DMS 273 treated with DMSO at 0.1 percent for 48 hours (cell line): Measurements from ENCODE around the gene CLASP1.
"Not testable (repeated sequence)": the region's sequence is repeated elsewhere in the genome, so short reads cannot be mapped to it uniquely, and the experiment has no call there.

Experiments
- DNase-seq: peaks from one replicate; lab custom pipeline; 2025; lab: John Stamatoyannopoulos, UW

Gene CLASP1

DNA sequence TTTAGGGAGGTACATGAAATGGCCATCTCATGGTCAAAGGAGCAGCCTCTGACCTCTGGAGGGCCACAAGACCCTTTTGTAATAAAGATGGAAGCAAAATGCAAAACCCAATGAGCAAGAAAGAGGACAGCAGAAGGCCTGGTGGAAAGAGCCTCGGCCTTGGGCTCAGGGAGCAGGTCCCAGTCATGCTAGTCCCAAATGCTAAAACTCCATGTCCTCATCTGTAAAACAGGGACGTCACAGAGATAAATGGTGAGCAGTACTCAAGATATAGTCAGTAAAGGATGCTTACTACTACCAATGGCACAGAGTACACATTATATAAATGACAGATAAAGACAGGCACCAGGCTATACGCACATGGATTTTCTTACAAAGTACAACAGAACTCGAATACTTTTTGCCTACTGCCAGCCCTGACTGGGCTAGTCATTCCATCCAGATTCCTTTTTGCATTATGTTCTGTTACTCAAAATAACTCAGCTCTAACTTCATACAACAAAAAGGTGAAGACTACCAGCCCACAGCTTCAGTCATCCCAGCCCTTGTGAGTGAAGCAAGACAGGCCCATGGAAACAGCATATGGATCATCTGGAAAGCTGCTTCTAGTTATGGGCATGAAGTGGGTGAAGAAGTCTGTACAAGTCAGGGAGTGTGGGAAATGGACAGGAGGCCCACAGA is 299.4 kb downstream of the CLASP1 start:
- no peak for DNase-seq

DNA sequence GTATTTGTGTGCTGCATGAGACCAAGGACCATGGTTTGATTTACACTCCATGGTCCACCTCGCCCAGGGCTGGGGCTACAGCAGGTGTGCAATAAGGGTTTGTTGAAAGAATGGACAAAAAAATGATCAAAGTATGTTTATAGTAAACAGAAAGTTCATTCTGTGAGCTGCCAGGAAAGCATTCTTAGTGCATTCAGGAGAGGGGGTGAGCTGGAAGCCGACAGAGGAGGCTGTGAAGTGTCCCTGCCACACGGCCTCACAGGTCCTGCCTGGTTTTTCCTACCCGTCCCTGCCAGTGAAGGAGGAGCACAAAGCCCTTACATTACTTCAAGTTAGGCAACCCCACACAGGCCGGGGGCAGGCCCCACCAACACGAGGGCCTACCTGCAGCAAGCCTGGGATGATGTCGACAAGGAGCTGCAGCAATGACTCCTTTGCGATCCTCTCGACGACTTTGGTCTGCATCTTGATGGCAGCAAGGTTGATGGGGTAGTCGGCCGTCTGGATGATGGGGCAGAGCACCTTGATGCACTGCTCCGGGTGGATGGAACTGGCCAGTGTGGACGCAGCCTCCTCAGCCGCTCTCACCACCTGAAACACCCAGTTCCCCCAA is 301.0 kb downstream of the CLASP1 start:
- DNase-seq, result no peak

DNA sequence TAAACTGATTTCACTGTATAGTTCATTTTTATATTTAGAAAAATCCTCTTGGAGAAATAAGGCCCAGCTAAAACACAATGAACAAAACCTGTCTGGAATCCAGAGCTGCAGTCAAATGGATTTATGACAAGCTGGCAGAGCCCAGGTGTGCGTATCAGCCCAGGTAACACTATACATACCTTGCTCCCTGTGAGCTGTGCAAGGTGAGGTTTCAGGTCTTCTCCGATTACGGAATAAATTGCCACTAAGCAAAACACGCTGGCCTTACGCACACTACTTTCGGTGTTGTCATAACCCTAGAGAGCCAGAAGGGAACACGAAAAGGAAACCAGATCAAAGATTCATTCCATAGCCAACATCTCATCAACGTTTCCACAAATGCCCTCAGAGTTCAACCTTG is 302.4 kb downstream of the CLASP1 start:
- no peak for DNase-seq

DNA sequence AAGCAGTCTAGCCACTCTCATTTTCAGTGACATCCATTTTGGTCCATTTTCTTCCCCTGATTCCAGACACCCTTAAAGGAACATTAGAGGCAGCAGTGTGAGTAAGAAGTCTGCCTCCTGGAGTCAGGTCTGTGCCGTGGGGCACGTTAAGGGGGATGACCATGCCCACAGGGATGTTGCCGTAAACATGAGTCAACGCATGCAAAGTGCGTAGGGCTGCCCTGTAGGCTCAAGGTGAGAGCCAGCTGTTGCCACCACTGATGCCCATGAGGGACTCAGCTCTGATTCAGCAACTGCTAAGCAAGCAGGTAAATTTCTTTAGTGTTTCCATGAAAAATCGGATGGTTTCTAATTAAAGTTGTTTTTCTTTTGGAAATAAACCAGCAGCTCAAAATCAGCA is 302.9 kb downstream of the CLASP1 start:
- DNase-seq, result no peak

DNA sequence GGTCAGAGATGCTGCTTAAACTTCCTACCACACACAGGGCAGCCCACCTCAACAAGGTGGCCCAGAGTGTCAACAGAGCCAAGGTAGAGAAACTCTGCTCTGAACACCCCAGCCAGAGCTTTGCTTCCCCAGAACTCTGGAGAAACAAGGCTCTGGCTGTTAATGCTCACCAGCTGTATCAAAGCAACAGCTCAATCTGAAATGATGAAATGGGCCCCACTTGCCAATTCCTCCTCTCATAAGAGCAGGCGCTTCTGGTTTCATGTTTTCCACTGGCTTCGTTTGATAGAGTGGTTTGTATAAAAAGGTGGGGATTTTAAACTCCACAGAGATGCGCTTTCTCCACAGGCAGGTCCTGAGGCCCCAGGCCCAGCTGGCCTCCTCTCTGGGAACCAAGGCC is 303.4 kb downstream of the CLASP1 start:
- DNase-seq, result no peak

DNA sequence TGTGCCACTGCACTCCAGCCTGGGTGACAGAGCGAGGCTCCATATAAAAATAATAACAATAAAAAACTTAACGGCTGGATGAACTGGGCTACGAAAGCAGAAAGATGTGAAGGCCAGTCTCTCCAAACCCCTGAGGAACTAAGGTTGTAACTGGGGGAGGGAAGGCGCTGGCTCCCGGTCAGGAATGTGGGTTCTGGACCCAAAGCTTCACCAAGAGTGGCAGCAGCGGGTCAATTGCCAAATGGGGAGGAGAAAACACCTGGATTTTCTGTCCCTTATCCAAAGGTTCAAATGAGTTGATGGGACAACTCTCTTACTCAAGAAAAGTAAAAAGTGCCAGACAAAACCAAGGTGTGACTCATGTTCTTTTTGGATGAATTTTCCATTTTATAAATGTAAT is 304.2 kb downstream of the CLASP1 start:
- DNase-seq, result no peak

DNA sequence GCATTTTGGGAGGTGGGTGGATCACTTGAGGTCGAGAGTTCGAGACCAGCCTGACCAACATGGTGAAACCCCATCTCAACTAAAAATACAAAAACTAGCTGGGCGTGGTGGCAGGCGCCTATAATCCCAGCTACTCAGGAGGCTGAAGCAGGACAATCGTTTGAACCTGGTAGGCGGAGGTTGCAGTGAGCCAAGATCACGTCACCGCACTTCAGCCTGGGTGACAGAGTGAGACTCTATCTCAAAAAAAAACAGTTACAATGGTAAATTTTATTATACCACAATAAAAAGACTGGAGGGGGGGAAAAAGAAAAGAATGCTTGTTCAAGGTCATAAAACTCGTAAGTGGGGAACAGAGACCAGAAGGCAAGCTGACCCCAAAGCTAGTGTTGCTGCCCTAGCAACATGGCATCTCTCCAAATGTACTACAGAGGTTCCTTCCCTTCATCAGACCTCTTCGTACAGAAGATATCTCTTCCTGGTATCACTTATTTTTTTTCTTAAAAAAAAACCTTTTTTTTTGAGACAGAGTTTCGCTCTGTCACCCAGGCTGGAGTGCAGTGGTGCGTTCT is 305.3 kb downstream of the CLASP1 start:
- DNase-seq, result not testable (repeated sequence)

DNA sequence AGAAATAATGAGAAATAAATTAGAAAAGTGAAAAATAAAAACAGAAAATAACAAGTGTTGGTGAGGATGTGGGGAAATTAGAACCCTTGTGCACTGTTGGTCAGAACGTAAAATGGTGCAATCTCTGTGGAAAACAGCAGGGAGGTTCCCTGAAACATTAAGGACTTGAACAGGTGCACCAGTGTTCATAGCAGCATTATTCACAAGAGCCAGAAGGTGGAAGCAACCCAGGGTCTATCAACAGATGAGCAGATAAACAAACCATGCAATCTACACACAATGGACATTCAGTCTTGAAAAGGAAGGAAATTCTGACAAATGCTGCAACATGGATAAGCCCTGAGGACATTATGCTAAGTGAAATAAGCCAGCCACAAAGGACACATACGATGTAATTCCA is 306.1 kb downstream of the CLASP1 start:
- no peak for DNase-seq

DNA sequence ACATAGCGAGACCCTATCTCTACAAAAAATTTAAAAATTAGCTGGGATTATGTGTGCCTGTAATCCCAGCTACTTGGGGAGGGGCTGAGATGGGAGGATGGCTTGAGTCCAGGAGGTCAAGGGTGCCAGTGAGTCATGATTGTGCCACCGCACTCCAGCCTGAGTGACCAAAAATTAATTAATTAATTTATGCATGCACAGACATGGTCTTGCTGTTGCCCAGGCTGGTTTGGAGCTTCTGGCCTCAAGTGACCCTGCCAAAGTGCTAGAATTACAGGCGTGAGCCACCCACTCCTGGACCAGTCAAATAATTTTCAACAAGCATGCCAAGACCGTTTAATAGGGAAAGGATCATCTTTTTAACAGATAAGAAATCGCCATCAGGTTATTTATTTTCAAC is 306.5 kb downstream of the CLASP1 start:
- no peak for DNase-seq

DNA sequence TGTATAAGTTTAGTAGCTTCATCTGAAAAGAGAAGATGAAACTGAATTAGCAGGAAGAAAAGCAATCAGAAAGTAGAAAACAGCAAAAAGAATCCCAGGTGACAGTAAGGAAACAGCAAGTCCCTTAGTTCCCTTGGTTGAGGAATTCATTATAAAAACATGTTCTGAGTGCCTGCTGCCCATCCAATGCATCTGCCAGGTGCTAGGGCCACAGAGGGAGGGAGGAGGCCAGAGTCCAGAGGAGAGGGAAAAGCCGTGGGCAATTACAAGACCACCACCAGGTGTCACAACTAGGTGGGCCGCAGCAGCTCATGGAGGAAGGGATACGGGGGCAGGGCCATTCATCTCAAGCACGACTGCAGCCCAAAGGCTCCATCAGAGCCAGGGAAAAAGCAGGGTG is 308.3 kb downstream of the CLASP1 start:
- no peak for DNase-seq

DNA sequence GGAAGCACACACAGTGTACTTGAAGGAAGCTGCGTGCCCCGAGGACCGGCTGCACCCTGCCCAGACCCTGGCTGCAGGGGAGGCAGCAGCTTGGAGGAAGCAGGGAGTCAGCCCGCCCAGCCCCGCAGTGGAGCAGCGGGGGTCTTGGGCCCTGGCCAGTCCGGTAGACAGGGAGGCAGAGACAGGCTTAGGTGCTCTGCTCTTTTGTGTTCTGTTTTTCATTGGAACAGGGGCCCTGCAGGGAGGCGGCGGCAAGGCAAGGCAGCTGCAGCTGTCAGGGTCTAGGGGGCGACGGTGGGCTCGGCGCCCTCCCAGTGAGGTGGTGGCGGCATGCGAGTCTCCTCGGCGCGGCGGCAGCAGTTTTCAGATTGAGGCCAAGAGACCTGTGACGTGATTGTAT is 311.0 kb downstream of the CLASP1 start:
- DNase-seq, result no peak

DNA sequence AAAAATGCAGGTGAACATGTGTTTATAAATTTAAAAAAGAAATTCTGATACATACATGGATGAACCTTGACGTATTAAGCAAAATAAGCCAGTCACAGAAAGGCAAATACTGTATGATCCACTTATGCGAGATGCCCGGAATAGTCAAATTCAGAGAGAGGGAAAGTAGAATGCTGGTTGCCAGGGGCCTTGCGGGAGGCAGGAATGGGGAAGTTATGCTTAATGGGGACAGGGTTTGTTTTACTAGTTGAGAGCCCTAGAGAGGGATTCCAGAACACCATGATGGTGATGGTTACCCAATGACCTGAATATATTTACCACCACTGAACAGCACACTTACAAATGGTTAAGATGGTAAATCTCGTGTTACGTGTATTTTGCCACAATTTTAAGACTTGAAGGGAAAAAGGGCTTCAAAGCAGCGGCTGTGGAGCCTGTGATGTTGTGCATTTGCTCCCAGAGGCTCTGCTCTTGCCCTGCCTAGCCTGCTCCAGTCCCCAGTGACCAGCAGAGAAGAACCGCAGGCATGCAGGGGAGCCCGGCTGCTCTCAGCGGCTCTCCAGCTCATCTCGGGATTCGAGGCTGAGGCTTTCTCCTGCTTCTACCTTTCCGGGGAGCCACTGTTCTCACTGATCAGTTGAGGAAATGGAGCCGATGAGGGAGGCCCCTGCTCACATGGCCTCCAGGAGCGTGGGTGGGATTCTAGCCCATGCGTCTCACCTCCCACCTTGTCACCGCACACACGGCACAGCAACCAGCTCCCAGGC is 312.6 kb downstream of the CLASP1 start:
- no peak for DNase-seq

DNA sequence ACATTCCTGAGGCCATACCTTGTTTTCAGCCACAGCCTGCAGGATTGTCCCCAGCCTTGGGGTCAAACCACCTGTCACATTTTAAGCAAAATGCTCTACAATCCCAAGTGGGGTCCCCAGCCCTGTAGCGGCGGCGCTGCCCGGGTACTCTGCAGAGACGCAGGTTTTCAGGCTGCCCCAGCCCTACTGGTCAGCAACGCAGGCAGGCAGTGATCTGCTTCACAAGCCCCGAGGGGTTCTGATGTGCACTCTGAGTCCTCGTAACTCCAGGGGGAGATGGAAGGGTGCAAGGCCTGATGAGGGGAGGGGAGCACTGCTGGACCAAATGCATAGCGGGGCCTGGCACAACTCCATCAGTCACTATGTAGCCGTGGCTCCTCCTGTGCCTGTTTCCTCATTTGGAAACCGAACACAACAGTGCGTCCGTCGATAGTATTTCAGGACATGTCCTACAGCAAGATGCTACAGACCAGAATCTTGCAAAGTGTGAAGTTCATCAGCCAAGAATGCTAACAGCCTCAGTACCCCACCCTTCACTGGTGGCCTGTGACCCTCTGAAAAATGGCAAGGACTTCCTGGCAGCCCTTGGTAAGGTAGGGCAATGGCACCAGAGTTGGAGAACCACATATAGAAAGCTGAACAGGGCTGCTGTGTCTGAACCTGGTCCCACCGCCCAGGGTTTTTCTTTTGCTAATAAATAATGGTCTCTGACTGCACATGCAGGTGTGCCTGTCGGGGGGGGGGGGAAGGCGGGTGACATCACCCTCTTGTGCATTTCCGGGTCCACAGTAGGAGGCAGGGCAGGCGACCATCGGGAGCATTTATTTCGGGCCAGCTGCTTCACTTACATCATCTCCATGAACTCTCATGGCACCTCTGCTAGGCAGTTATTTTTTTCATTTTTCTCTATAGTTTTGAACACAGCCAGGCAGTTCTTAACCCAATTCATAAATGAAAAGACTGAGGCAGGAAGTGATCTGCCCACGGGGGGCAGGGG is 313.7 kb downstream of the CLASP1 start:
- DNase-seq, result no peak

DNA sequence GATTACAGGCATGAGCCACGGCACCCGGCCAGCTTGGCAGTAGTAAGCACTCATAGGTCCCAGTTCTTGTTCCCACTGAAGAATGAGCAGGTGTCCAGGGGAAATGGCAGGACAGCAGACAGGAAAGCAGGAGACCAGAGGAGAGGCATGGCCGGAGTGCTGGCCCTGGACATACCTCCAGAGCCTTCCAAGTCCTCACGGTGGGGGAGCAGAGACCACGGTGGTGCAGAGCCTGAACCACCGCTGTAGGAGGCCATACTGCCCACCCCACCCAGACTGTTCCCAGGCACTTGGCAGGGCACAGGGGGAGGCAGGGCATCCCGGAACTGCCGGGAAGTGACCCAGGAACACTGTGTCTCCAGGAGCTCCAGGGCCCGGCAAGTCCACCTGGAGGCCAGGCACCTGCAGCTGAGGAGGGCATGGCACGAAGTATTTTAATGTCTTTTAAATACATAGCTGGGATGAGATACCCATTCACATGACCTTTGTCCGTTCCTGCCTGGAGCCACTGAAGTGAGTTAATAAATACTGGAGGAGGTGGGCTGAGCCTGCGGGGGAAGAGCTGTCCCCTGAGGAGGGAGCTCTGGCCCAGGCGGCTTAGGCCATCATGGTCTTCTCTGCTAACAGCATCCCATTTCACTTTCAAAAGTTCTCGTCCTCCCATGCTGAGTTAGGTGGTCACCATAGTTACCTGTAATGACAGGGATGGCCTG is 314.5 kb downstream of the CLASP1 start:
- DNase-seq, result no peak

DNA sequence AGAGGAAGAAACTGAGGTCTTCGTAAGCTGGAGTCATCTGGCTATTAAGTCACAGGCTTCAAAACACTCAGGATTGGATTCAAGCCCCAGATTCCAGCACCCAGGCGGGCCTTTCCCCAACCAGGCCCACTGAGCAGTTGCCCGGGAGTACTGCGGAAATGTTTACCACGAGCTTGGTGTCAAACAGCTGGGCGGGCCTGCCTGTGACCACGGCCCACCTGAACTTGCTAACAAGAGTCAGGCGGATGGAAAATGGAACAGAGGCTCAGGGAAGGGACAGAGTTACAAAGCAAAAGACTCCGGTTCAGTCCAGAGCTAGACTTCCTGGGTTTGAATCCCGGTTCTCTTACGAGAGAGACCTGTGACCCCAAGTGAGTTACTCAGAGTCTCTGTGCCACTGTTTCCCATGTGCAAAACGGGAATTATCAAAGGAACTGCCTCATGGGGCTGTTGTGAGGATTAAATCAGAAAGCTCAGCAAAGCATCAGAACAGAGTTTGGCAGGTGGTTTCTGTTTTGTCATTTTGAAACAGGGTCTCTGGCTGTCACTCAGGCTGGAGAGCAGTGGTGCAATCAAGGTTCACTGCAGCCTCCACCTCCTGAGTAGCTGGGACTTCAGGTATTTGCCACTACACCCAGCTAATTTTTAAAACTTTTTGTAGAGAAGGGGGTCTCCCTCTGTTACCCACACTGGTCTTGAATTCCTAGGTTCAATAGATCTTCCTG is 315.3 kb downstream of the CLASP1 start:
- DNase-seq, result no peak

DNA sequence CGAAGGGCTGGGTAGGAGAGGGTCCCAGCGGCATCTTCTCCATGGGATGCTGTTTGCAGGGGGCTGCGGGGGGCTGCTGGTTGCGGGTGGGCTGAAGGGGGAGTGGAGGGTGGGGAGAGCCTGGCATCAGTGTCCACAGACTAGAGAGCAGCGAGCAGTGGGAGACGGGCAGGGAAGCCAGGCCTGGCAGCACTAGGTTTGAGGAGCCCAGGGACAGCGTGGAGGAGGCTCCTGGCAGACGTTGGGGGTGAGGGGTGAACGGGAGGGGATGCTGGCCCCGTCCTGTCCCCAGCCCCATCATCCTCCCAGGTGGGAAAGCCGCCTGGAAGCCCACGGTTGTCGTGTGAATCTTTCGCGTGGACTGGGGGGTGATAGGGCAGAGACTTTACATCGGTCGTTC is 316.0 kb downstream of the CLASP1 start:
- DNase-seq, result no peak

DNA sequence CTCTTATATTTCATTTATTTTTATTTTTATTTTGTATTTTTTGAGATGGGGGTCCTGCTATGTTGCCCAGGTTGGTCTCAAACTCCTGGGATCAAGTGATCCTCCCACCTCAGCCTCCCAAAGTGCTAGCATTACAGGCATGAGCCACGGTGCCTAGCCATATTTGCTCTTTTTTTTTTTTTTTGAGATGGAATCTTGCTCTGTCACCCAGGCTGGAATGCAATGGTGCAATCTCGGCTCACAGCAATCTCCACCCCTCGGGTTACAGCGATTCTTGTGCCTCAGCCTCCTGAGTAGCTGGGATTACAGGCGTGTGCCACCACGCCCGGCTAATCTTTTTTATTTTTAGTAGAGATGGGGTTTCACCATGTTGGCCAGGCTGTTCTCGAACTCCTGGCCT is 317.9 kb downstream of the CLASP1 start:
- not testable (repeated sequence) for DNase-seq

DNA sequence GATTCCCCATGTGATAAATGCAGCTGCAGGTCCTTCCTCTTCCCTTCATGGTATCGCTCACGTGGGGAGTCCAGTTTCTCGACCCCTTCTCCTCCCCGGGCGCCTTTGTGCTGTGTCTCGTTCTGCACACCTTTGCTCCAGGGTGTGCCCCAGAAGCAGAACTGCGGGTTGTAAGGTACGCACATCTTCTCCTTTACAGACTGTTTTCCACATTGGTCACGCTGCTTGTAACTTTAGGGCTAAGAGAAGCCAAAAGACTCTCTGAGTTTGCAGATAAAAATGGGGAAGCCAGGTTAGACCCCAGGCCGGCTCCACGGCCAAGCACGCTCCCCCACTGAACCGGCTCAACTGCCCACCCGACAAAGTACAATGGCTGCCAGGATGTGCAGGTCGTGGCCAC is 318.3 kb downstream of the CLASP1 start:
- no peak for DNase-seq

DNA sequence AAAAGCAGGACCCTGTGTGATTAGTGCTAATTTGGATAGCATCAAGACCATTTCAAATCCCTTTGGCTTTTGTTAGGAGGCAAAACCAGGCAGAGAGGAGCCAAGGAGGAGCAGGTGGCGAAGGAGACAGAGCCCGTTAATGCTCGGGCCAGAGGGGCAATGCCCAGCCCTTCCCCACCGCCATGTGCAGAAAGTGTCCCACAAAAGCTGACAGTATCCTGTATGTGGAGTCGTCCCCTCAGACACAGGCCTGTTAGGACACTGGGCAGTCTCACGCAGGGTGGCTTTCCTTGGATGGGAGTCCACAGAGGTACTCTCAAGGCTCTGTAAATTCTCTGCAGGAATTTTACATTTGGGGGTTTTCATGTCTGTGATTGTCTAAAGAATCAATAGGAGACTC is 319.5 kb downstream of the CLASP1 start:
- no peak for DNase-seq

DNA sequence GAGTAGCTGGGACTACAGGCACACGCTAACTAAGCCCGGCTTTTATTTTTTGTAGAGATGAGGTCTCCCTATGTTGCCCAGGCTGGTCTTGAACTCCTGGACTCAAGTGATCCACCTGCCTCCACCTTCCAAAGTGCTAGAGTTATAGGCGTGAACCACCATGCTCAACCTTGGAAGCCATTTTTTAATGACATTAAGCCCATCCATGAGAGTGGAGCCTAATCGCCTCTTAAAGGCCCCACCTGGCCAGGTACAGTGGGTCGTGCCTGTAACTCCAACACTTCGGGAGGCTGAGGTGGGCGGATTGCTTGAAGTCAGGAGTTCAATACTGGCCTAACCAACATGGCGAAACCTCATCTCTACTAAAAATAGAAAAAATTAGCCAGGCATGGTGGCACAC is 322.6 kb downstream of the CLASP1 start:
- DNase-seq, result no peak
